ENCODE data around the gene TENT5A.

GRCh38 chr6:81762606-81763005 is 10.1 kb upstream of the TENT5A start:
- TF ChIP-seq POLR2A (IDR thresholded peaks at IDR 0.05), result no peak
- TF ChIP-seq, protein P1, sequence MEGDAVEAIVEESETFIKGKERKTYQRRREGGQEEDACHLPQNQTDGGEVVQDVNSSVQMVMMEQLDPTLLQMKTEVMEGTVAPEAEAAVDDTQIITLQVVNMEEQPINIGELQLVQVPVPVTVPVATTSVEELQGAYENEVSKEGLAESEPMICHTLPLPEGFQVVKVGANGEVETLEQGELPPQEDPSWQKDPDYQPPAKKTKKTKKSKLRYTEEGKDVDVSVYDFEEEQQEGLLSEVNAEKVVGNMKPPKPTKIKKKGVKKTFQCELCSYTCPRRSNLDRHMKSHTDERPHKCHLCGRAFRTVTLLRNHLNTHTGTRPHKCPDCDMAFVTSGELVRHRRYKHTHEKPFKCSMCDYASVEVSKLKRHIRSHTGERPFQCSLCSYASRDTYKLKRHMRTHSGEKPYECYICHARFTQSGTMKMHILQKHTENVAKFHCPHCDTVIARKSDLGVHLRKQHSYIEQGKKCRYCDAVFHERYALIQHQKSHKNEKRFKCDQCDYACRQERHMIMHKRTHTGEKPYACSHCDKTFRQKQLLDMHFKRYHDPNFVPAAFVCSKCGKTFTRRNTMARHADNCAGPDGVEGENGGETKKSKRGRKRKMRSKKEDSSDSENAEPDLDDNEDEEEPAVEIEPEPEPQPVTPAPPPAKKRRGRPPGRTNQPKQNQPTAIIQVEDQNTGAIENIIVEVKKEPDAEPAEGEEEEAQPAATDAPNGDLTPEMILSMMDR (IDR thresholded peaks at IDR 0.05), result no peak

Measured in uterus (tissue), 2 donors.